SK-N-SH (cell line): ENCODE results near the gene SNAPC1.

ENCODE experiments used
- CHD2 ChIP-seq: fragments of 150-350 bp; IDR thresholded peaks from 2 replicates; pipeline ENCODE4 v1.6.1; 2018; ENCODE audit warnings: low read length; ENCODE audit not compliant: partially characterized antibody
- CTCF ChIP-seq: fragments of 200-600 bp; sonication (generic); IDR thresholded peaks from 2 replicates; pipeline ENCODE4 v1.6.1; 2017; ENCODE audit warnings: antibody characterized with exemption, mild to moderate bottlenecking, moderate library complexity
- EZH2phosphoT487 ChIP-seq: fragments of 200-600 bp; sonication (generic); IDR thresholded peaks from 2 replicates; pipeline ENCODE4 v1.6.1; 2017; ENCODE audit warnings: low read depth, mixed run types, mild to moderate bottlenecking, antibody characterized with exemption, moderate library complexity, borderline replicate concordance
- FOSL2 ChIP-seq: IDR thresholded peaks from 2 replicates; pipeline ENCODE4 v1.4.0; 2012; ENCODE audit warnings: low read depth, mild to moderate bottlenecking, moderate library complexity, borderline replicate concordance
- IRF3 ChIP-seq: fragments of 150-350 bp; IDR thresholded peaks from 2 replicates; pipeline ENCODE4 v1.6.1; 2016; ENCODE audit warnings: mild to moderate bottlenecking, low read depth, low read length
- MAX ChIP-seq: IDR thresholded peaks from 2 replicates; pipeline ENCODE4 v1.4.0; 2012; ENCODE audit warnings: low read depth
- MEF2A ChIP-seq: IDR thresholded peaks from 2 replicates; pipeline ENCODE4 v1.4.0; 2012; ENCODE audit warnings: low read depth, borderline replicate concordance
- MXI1 ChIP-seq: IDR thresholded peaks from 2 replicates; pipeline ENCODE4 v1.6.1; 2012; ENCODE audit warnings: mild to moderate bottlenecking, low read depth, low read length, improper control_type of control experiment
- POLR2AphosphoS5 ChIP-seq: IDR thresholded peaks from 2 replicates; pipeline ENCODE4 v1.6.1; 2012; ENCODE audit warnings: low read depth, low read length
- RAD21 ChIP-seq: IDR thresholded peaks from 2 replicates; pipeline ENCODE4 v1.6.1; 2012; ENCODE audit warnings: mild to moderate bottlenecking, low read length
- TAF1 ChIP-seq: IDR thresholded peaks from 2 replicates; pipeline ENCODE4 v1.6.1; 2012; ENCODE audit warnings: low read depth, mild to moderate bottlenecking, low read length, moderate library complexity, borderline replicate concordance
- TEAD4 ChIP-seq: IDR thresholded peaks from 2 replicates; pipeline ENCODE4 v1.4.0; 2012; ENCODE audit warnings: mild to moderate bottlenecking, borderline replicate concordance; ENCODE audit not compliant: insufficient read depth
- USF1 ChIP-seq: IDR thresholded peaks from 2 replicates; pipeline ENCODE4 v1.4.0; 2012; ENCODE audit warnings: low read depth, borderline replicate concordance
- USF2 ChIP-seq: fragments of 150-350 bp; IDR thresholded peaks from 2 replicates; pipeline ENCODE4 v1.6.1; 2017; ENCODE audit warnings: antibody characterized with exemption, low read length, low read depth, borderline replicate concordance

- TF ChIP-seq MXI1: peak; percentile 34; the same call in 1 of the 2 replicates
- no peak for TF ChIP-seq EZH2phosphoT487
- TF ChIP-seq TEAD4: no peak
- peak; percentile 93 for TF ChIP-seq CTCF
- TF ChIP-seq POLR2AphosphoS5: no peak
- TF ChIP-seq TAF1: no peak
- no peak for TF ChIP-seq FOSL2
- peak; percentile 99 for TF ChIP-seq RAD21
- TF ChIP-seq MEF2A: no peak
- TF ChIP-seq USF1: no peak
- no peak for TF ChIP-seq IRF3
- no peak for TF ChIP-seq USF2
- TF ChIP-seq MAX: no peak
- TF ChIP-seq CHD2: peak; percentile 41
Measured at GRCh38 chr14:61837336-61838229, 75.4 kb downstream of the SNAPC1 start.
